ENCODE measurements around the gene BCAN.

BCAN gene

GRCh38 chr1:156600733-156601121 is 41.2 kb upstream of the BCAN start:
- Histone ChIP-seq H3K9me3 (ENCODE audit: control insufficient read depth, insufficient read depth, low read length) (no peaks in the 10 kb centered on the region), H3K4me2 (ENCODE audit: low read length) (peak overlapping the region; percentile 86), H4K20me1 (ENCODE audit: control insufficient read depth, insufficient read depth, low read depth, low read length) (no peaks in the 10 kb centered on the region), H3K27me3 (ENCODE audit: control insufficient read depth, low read length) (no peaks in the 10 kb centered on the region), H3K27ac (ENCODE audit: low read depth, low read length) (peak overlapping the region; percentile 80), H3K9me2 (replicated peaks; ENCODE audit: control insufficient read depth, low read length) (no peaks in the 10 kb centered on the region), H3K4me3 (ENCODE audit: low read length) (peak overlapping the region; percentile 97), H3K79me2 (ENCODE audit: control insufficient read depth, low read length) (peaks cover 49% of the 10 kb centered on the region), H3F3A (ENCODE audit: control insufficient read depth, insufficient read depth) (peaks cover 12% of the 10 kb centered on the region), H3K36me3 (ENCODE audit: control insufficient read depth, low read length) (peaks cover 50% of the 10 kb centered on the region), H3K4me1 (ENCODE audit: control insufficient read depth, low read length) (peaks cover 34% of the 10 kb centered on the region)
- TF ChIP-seq EZH2phosphoT487 (IDR thresholded peaks at IDR 0.05; ENCODE audit: borderline replicate concordance, low read length) = no peak
- no peak for TF ChIP-seq CTCF (IDR thresholded peaks at IDR 0.05; ENCODE audit: low read depth, low read length, poor library complexity, severe bottlenecking)

GRCh38 chr1:156601122-156601830 is 40.6 kb upstream of the BCAN start, which contains the start of gene GPATCH4:
Gene GPATCH4 (minus strand): TSS chr1:156601479.
- H3K36me3 ChIP-seq (ENCODE audit: control insufficient read depth, low read length) = peaks cover 45% of the 10 kb centered on the region
- no peaks in the 10 kb centered on the region for H4K20me1 ChIP-seq (ENCODE audit: control insufficient read depth, insufficient read depth, low read depth, low read length)
- H3F3A ChIP-seq (ENCODE audit: control insufficient read depth, insufficient read depth) = peaks cover 12% of the 10 kb centered on the region
- peak within 1 kb of the TSS; percentile 97 for H3K4me3 ChIP-seq (ENCODE audit: low read length)
- no peaks in the 10 kb centered on the region for H3K9me3 ChIP-seq (ENCODE audit: control insufficient read depth, insufficient read depth, low read length)
- H3K27ac ChIP-seq (ENCODE audit: low read depth, low read length) = peak within 1 kb of the TSS; percentile 80
- H3K4me1 ChIP-seq (ENCODE audit: control insufficient read depth, low read length) = peaks cover 34% of the 10 kb centered on the region
- H3K9me2 ChIP-seq (replicated peaks; ENCODE audit: control insufficient read depth, low read length) = no peaks in the 10 kb centered on the region
- H3K4me2 ChIP-seq (ENCODE audit: low read length) = peak within 1 kb of the TSS; percentile 86
- no peaks in the 10 kb centered on the region for H3K27me3 ChIP-seq (ENCODE audit: control insufficient read depth, low read length)
- H3K79me2 ChIP-seq (ENCODE audit: control insufficient read depth, low read length) = peaks cover 49% of the 10 kb centered on the region
- no peak for TF ChIP-seq EZH2phosphoT487 (IDR thresholded peaks at IDR 0.05; ENCODE audit: borderline replicate concordance, low read length)
- no peak for TF ChIP-seq CTCF (IDR thresholded peaks at IDR 0.05; ENCODE audit: low read depth, low read length, poor library complexity, severe bottlenecking)

GRCh38 chr1:156601892-156602291 is 40.0 kb upstream of the BCAN start:
- H4K20me1 ChIP-seq (ENCODE audit: control insufficient read depth, insufficient read depth, low read depth, low read length) = no peaks in the 10 kb centered on the region
- H3K9me3 ChIP-seq (ENCODE audit: control insufficient read depth, insufficient read depth, low read length) = no peaks in the 10 kb centered on the region
- peaks cover 39% of the 10 kb centered on the region for H3K36me3 ChIP-seq (ENCODE audit: control insufficient read depth, low read length)
- H3K4me2 ChIP-seq (ENCODE audit: low read length) = peak overlapping the region; percentile 86
- TF ChIP-seq CTCF (IDR thresholded peaks at IDR 0.05; ENCODE audit: low read depth, low read length, poor library complexity, severe bottlenecking) = no peak
- no peak for TF ChIP-seq EZH2phosphoT487 (IDR thresholded peaks at IDR 0.05; ENCODE audit: borderline replicate concordance, low read length)
- peak overlapping the region; percentile 80 for H3K27ac ChIP-seq (ENCODE audit: low read depth, low read length)
- H3K9me2 ChIP-seq (replicated peaks; ENCODE audit: control insufficient read depth, low read length) = no peaks in the 10 kb centered on the region
- H3F3A ChIP-seq (ENCODE audit: control insufficient read depth, insufficient read depth) = peaks cover 12% of the 10 kb centered on the region
- H3K4me1 ChIP-seq (ENCODE audit: control insufficient read depth, low read length) = peaks cover 37% of the 10 kb centered on the region
- peaks cover 49% of the 10 kb centered on the region for H3K79me2 ChIP-seq (ENCODE audit: control insufficient read depth, low read length)
- H3K27me3 ChIP-seq (ENCODE audit: control insufficient read depth, low read length) = no peaks in the 10 kb centered on the region
- peak overlapping the region; percentile 97 for H3K4me3 ChIP-seq (ENCODE audit: low read length)
